HL-60 (cell line): Measurements from ENCODE around the gene SLC24A2.

ENCODE experiments used
- DNase-seq, 2 experiments: peaks; one replicate each; pipeline ENCODE4 v3.0.0-alpha.2; 2010 to 2020; ENCODE audit warnings: low read depth in 1 of 2, low spot score in 1 of 2
- H3K27ac ChIP-seq: fragments of 250-450 bp; sonication (Bioruptor Pico); replicated peaks from 2 replicates; pipeline ENCODE4 v1.5.1; 2020; ENCODE audit warnings: mild to moderate bottlenecking, moderate library complexity
- H3K27me3 ChIP-seq: fragments of 250-450 bp; sonication (Bioruptor Pico); 2 replicates; pipeline ENCODE4 v1.5.1; 2021; ENCODE audit warnings: mild to moderate bottlenecking, moderate library complexity; ENCODE audit not compliant: insufficient read depth, poor library complexity, severe bottlenecking
- H3K4me3 ChIP-seq: replicated peaks from 2 replicates; pipeline ENCODE4 v1.5.1; 2011; ENCODE audit warnings: mild to moderate bottlenecking, control low read depth, low read length; ENCODE audit not compliant: insufficient read depth
- CTCF ChIP-seq: IDR thresholded peaks from one replicate; pipeline ENCODE4 v1.5.1; 2011; ENCODE audit warnings: low read length, control low read depth, inconsistent platforms; ENCODE audit not compliant: insufficient read depth
- GABPA ChIP-seq: IDR thresholded peaks from 2 replicates; pipeline ENCODE4 v1.6.1; 2012; ENCODE audit warnings: low read depth
- POLR2AphosphoS5 ChIP-seq: IDR thresholded peaks from 2 replicates; pipeline ENCODE4 v1.6.1; 2012; ENCODE audit warnings: low read depth
- REST ChIP-seq: IDR thresholded peaks from 2 replicates; pipeline ENCODE4 v1.6.1; 2012; ENCODE audit warnings: low read depth; ENCODE audit not compliant: insufficient replicate concordance
- SPI1 ChIP-seq: IDR thresholded peaks from 2 replicates; pipeline ENCODE4 v1.6.1; 2012; ENCODE audit warnings: low read depth, mild to moderate bottlenecking, borderline replicate concordance

Gene SLC24A2

GRCh38 chr9:19816769-19817168 lies 27.9 kb upstream of the SLC24A2 start:
- no peak for TF ChIP-seq SPI1
- no peak for TF ChIP-seq POLR2AphosphoS5
- no peak for TF ChIP-seq GABPA
- TF ChIP-seq REST: no peak
- no peak for TF ChIP-seq CTCF
- DNase-seq: no peak
- Histone ChIP-seq H3K4me3 (no peak overlapping the region), H3K27ac (no peak overlapping the region), H3K27me3 (no peaks in the 10 kb centered on the region)

GRCh38 chr9:19812194-19812593 lies 23.4 kb upstream of the SLC24A2 start:
- TF ChIP-seq SPI1 (no peak), CTCF (no peak), REST (no peak), POLR2AphosphoS5 (no peak), GABPA (no peak)
- H3K27me3 ChIP-seq: no peaks in the 10 kb centered on the region
- H3K27ac ChIP-seq: no peak overlapping the region
- no peak overlapping the region for H3K4me3 ChIP-seq
- no peak for DNase-seq

GRCh38 chr9:19809422-19810269 lies 20.8 kb upstream of the SLC24A2 start:
- no peak overlapping the region for H3K27ac ChIP-seq
- TF ChIP-seq REST (no peak), POLR2AphosphoS5 (no peak), GABPA (no peak), CTCF (no peak), SPI1 (no peak)
- no peak overlapping the region for H3K4me3 ChIP-seq
- no peak for DNase-seq
- H3K27me3 ChIP-seq: no peaks in the 10 kb centered on the region
